ENCODE measurements around the gene IFITM2.
A peak's percentile ranks its signal among the peaks of the same experiment; 100 is the strongest.
"Not testable (repeated sequence)": the region's sequence is repeated elsewhere in the genome, so short reads cannot be mapped to it uniquely, and the experiment has no call there.

IFITM2 gene

DNA sequence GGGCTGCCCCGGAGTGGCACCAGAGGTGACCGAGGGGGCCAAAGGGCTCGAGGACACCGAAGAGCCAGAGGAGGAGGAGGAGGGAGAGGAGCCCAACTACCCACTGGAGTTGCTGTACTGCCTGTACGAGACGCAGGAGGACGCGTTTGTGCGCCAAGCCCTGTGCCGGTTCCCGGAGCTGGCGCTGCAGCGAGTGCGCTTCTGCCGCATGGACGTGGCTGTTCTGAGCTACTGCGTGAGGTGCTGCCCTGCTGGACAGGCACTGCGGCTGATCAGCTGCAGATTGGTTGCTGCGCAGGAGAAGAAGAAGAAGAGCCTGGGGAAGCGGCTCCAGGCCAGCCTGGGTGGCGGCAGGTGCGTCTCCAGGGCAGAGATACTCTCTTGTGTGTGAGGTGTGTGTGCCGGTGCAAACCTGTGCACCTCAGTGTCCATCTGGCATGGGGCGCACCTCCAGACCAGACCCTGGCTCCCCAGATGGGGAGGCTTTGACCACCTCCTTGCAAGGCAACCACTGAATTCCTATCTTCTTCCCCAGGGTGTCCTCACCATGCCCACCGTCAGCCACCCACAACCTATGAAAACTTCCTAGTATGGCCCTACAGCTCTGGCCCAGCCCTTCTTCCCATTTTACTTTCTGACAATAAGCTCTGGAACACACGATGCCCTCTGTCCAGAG is 26.0 kb upstream of the IFITM2 start:
- no peak for DNase-seq

DNA sequence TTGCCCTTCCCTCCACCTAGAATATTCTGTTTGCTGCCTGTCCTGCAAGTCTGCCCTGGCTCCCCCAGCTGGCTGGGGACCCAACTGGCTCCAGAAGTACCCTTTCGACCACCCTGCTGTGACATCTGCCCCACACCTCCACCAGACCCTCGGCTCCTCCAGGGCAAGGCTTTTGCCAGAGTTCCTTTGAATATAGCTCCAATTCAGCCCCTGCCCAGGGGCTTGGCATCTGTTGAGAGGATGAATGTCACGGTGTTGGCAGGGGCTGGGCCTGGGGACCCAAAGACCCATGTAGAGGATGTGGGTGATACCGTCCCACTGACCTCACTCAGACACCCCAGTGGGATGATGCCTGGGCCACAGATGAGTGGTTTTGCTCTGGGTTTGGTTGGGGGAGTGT is 25.4 kb upstream of the IFITM2 start:
- DNase-seq = no peak

DNA sequence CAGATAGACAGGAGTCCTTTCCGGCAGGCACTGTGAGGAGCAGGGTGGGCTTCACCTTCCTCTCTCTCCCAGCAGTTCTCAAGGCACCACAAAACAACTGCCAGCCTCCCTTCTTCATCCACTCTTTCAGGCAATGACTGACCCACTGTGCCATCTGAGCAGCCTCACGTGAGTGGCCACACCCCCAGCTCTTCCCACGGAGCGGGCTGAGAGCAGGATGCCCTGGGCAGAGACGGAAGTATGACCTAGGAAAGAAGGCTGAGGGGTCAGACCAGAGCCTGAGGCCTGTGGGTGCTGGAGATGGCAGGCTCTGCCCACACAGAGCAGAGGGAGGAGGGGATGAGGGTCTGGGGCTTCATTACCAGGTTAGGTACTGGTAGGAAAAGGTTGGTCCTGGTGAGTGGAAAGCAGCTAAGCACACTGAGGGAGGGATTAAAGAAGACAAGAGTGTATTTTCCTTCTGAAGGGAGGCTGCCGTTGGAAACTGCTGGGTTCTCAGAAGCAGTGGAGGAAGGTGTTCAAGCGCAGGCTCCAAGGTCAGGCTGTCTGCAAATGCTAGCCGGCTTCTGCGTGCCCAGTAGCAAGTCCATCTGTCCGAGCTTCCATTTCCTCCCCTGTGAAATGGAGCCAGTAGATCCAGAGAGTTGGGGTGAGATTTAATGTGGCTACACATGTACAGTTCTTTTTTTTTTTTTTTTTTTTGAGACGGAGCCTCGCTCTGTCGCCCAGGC is 24.8 kb upstream of the IFITM2 start:
- no peak for DNase-seq

DNA sequence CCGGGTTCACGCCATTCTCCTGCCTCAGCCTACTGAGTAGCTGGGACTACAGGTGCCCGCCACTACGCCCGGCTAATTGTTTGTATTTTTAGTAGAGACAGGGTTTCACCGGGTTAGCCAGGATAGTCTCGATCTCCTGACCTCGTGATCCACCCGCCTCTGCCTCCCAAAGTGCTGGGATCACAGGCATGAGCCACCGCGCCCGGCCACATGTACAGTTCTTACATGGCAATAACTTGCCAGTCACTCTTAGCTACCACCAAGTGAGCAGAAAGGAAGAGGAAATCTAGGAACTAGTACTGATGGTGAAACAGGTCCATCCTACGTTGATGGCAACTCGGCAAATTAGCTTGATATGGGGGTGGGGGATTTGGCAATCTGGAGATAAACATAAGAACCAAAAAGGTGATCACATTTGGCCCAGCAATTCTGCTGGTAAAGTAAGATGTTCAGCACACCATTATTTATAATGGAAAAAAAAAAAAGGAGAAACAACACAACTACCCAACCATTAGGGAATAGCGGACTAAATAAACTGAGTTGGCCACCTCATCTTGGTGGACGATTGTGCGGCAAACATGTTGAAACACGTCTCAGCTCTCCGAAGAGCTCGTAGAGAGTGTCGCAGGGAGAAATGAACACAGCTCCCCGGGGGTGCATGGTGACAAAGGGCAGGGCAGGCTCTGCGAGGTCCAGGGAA is 24.1 kb upstream of the IFITM2 start:
- peak; percentile 19 to 23 for DNase-seq

DNA sequence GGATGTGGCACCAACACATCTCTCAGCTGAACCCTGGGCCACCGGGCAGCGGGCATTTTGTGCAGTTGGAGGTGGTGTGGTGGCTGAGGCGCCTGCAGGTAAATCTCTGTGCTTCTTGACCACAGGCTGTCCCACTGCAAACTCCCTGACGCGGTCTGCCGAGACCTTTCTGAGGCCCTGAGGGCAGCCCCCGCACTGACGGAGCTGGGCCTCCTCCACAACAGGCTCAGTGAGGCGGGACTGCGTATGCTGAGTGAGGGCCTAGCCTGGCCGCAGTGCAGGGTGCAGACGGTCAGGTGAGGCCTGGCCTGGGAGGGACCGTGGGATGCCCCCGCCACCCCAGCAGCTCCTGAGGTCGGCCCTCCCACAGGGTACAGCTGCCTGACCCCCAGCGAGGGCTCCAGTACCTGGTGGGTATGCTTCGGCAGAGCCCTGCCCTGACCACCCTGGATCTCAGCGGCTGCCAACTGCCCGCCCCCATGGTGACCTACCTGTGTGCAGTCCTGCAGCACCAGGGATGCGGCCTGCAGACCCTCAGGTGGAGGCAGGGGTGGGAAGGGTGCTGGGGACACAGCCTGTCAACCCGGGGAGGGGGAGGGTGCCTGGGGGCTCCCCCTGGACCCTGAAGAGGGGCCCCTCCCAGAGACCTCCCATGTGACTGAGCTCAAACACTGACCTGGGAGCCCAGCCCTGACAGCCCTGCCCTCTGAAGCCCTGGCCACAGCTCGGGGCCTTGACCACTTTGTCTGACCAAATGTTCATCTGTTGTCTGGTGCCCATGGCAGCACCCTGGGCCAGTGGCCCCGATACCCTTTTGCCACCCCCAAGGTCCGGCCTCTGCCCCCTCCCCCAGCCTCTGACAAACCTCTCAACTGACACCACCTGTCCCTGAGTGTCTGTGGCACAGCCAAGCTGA is 23.3 kb upstream of the IFITM2 start:
- no peak for DNase-seq

DNA sequence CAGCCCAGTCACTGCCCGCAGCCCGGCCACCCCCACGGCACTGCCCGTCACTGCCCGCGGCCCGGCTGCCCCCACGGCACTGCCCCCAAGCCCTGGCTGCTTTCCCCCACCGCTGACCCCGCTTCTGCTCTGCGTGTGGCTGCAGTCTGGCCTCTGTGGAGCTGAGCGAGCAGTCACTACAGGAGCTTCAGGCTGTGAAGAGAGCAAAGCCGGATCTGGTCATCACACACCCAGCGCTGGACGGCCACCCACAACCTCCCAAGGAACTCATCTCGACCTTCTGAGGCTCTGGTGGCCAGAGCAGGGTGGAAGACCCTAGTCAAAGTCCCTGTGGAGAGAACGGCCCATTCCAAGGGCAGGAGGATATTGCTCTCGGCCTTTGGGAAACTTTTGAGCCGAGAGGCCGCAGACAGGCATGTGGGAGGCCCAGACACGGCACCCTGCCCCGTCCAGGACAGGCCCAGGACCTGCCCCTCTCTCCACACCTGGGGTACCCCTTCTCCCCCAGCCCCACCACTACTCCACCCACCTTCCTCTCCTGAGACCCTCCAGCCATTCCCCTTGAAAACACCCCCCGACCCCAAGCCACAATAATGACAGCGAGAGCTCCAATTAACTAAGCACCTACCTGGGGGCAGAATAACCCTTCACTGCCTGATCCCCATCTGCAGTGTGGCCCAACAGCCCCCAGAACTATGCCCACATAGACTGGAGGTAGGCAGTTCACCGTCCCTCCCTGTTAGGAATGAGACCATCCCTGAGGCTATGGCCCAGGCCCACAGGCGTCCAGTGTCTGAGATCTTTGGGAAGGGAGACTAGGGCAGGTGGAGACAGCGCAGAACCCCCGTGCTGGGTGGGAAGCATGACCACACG is 22.4 kb upstream of the IFITM2 start:
- DNase-seq = no peak

DNA sequence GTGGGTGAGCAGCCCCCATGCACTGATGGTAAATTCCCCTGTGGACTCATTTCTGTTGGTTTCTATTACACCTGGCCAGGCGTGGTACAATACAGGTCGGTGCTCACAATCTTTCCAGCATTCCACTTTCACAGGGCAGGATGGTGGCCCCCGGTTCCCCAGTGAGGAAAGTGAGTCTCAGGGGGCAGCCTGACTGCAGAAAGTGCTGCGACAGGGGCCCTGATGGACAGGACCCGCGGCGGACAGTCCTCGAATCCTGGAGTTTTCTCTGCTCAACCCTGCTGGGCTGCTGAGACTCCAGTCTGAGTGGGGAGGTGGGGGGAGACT is 21.8 kb upstream of the IFITM2 start:
- DNase-seq = no peak

DNA sequence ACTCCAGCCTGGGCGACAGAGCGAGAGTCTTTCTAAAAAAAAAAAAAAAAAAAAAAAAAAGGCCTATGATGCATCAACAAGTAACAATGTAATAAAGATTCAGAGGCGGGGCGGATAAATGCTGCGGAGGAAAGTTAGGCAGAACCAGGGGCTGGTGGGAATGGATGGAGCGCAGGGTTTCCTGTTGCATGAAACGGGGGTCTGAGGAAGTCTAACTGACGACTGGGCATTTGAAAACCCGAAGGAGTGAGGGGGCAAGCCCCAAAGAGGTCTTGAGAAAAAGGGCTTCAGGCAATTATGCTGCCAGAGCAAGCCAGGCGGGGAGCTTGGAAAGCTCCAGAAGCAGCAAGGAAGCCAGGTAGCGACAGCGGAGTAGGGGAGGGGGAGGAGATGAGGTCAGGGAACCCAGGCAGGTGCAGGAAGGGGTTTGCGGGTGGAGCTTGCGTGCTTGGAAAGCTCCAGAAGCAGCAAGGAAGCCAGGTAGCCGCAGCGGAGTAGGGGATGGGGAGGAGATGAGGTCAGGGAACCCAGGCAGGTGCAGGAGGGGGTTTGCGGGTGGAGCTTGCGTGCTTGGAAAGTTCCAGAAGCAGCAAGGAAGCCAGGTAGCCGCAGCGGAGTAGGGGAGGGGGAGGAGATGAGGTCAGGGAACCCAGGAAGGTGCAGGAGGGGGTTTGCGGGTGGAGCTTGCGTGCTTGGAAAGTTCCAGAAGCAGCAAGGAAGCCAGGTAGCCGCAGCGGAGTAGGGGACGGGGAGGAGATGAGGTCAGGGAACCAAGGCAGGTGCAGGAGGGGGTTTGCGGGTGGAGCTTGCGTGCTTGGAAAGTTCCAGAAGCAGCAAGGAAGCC is 20.4 kb upstream of the IFITM2 start:
- DNase-seq = not testable (repeated sequence)

DNA sequence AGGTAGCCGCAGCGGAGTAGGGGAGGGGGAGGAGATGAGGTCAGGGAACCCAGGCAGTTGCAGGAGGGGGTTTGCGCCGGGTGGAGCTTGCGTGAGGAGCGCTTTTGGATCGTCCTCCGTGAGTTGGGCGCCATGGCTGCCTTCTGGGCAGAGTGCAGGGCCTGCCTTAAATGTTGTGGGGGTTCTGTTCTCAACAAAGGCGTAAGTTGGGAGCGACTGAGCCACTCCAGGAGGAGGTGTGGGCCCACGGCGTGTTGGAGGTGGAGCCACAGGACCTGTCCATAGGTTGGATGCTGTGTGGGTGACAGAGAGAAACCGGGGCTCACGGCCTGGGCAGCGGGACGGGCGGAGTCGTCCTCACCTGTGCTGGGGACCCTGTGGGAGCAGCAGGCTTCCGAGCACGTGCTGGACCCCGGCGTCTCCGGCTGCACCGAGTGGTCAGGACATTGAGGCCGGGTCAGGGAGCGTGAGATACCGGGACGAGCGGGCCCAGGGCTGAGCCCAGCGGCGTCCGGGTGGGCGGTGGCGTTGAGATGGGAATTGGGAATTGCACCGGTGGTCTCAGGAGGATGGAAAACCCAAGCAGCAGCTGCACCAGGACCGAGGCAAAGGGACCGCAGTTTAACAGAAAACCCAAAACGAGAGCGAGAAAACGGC is 19.7 kb upstream of the IFITM2 start:
- DNase-seq = no peak

DNA sequence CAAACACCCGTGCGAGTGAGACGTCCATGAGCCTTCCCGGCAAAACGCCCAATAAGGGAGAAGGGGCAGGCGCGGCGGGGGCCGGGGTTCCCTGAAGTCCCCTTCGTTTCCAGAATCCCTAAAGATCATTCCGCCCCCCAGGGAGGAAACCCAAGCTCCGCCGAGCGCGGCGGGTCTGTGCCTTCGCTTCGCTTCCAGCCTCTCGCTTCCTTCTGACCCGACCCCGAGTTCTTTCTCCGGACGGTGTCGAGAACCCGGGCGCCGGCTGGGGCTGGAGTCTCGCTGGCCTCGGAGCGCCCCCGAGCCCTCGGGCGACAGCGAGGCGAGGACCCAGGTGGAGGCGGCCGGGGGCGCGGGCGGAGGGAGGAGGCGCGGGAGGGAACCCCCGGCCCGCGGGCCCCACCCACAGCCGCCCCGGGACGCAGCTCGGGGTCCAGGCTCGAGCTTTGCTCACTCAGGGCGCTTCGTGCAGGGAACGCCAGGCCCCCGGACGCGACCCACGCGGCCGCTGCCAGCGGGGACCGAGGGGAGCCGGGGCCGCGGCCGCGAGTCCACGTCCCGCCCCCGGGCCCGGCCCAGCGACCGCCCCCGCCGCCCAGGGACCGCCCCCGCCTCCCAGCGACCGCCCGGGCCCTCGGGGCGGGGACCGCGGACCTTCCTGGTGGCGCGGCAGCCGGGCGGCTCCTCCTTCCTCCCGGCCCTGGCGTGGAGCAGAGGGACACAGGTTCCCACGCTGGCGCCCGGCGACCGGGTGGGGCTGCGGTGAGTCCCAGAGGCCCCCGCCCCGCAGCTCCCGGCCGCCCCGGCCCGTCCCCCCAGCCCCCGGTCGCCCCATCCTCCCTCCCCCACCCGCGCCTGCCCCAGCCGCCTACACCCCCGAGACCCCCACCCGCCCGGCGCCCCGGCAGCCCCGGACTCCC is 18.9 kb upstream of the IFITM2 start, which contains the start of gene PGGHG:
Gene PGGHG, plus strand, starts transcription at position 649 of the 920 bp plus-strand sequence. CDS start 691 bp downstream, outside the sequence.
- peak; percentile 13 to 43 for DNase-seq

DNA sequence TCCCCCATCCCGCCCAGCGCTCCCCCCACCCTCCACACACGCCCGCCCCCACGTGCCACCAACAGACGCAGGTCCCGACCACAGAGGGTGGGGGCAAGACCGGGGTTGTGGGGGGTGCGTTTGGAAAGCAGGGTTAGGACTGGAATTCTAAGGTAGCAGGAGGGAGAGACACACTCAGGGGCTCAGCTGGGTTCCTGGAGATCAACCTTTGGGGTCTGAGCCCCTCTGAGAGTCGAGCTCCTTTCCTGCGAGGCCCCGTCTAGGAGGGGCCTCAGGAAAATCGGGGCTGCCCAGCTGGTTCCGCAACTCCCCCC is 18.3 kb upstream of the IFITM2 start:
- DNase-seq = no peak

DNA sequence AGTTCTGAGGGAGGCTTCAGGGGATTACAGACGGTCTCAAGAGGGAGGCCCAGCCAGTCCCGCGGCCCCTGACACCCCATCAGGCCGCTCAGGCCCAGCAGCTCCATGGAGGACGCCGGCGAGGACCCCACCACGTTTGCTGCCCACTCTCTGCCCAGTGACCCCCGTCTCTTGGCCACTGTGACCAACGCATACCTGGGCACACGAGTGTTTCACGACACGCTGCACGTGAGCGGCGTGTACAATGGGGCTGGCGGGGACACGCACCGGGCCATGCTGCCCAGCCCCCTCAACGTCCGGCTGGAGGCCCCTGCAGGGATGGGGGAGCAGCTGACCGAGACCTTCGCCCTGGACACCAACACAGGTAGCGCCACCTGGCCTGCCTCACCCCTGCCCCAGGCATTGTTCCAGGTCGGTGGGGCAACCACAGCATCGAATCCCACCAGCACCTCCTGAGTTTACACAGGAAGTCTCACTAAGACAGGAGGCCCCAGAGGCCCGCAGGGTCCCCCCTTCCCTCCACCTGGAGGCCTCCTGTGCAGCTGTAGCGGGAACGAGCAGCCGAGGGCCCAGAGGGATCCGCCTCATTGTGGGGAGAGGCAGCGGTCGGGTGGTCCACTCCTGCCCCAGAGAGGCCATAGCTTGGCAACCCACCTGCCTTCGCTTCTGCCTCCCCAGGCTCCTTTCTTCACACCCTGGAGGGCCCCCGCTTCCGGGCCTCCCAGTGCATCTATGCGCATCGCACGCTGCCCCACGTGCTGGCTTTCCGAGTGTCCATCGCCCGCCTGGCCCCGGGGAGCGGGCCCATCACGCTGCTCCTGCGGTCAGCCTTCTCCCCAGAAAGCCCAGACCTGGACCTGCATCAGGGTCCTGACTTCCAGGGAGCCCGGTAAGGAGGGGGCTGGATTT is 17.6 kb upstream of the IFITM2 start:
- DNase-seq = no peak

DNA sequence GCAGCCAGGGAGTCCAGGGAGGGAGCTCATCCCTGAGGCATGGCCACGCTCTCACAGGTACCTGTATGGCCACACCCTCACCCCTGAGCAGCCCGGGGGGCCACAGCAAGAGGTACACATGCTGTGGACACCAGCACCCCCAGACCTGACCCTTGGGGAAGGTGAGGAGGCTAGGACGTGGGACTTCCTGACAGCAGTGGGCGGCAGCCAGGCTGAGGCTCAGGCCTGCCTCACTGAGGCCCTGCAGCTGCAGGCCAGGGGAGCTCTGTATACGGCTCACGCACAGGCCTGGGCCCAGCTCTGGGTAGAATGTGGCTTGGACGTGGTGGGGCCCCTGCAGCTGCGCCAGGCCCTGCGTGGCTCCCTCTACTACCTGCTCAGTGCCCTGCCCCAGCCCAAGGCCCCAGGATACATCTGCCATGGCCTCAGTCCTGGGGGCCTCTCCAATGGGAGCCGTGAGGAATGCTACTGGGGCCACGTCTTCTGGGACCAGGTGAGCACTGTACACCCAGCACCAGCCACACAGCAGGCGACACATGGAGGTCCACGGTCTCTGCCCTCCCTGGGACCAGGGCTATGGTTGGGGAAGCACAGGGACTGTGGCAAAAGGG is 16.9 kb upstream of the IFITM2 start:
- DNase-seq = no peak

DNA sequence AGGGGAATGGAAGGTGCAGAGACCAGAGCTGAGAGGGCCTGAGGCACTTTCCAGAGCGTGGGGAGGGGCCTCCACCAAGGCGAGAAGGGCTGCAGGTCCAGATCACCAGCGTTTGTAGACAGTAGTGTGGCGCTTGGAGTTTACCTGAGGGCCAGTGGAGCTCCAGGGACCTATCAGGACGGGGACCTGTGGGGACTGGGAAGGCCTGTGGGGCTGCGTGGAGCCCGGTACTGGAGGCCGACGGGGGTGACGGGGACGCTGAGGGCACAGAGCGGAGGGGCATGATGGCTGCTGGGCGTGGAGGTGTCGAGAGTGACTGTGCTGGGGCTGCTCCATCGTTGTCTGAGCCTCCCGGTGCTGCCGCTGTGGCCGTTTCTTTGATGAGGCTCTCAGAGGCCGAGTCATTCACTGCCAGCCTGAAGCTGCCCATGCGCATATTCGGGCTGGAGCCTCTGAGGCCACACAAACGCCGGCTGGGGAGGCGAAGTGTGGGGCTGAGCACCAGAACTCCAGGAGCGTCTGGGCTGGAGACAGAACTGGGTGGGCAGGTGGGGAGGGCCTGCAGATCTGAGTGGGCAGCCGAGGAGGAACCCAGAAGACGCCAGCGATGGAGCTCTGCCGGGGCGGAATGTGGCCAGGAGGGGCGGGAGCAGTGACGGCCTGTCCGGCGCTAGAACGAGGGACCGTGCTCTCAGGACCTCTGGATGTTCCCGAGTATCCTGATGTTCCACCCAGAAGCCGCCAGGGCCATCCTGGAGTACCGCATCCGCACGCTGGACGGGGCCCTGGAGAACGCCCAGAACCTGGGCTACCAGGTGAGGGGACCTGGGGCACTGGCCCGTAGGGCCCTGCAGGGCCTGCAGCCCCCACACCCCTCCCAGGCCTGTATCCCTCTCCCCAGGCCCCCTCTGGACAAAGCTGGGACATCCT is 16.1 kb upstream of the IFITM2 start:
- no peak for DNase-seq

DNA sequence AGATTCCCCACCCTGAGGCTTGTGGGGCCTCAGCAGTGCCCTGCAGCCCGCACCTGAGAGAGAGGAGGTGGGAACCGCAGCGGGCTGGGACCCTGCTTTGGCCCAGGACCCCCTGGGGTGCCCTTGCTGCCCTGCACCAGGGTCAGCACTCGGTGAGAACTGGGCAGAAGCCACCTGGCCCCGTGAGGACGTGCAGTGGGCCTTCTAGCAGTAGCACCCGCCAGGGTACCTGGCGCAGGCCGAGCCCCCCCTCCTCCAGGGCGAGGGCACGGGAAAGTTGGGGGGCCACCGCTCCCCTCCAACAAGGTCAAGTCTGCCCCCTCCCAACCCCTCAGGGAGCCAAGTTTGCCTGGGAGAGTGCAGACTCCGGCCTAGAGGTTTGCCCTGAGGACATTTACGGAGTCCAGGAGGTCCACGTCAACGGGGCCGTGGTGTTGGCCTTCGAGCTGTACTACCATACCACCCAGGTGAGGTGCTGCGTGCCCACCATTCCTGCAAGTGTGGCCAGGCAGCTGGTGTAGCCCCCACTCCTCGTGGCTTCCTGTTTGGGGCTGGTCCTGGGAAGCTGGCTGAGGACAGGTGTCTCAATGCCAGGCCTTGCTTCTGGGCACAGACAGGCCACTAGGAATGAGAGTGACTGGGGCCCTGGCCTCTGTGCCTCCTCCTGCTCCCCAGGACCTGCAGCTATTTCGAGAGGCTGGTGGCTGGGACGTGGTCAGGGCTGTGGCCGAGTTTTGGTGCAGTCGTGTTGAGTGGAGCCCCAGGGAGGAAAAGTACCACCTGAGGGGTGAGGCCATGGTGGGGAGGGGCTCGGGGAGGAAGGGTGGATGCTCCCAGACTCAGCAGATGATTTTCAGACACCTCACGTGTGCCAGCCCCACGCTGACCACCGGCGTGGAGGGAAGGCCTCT is 15.2 kb upstream of the IFITM2 start:
- DNase-seq = no peak
